Breast epithelium (tissue), 3 donors: Measurements from ENCODE around the gene C3orf49.

Experiments
- CTCF ChIP-seq, 3 donors: fragments of 450-650 bp; IDR thresholded peaks; one replicate each; pipeline ENCODE4 v1.5.1; 2016 to 2017; ENCODE audit warnings: antibody characterized with exemption in 3 of 3, mild to moderate bottlenecking in 3 of 3, moderate library complexity in 3 of 3
- POLR2A ChIP-seq: fragments of 450-650 bp; IDR thresholded peaks from one replicate; pipeline ENCODE4 v1.6.1; 2016; ENCODE audit warnings: antibody characterized with exemption, mild to moderate bottlenecking, moderate library complexity
- POLR2AphosphoS5 ChIP-seq, 3 donors: sonication (generic); formaldehyde crosslinking; IDR thresholded peaks; one replicate each; pipeline ENCODE4 v1.6.1; 2017; ENCODE audit warnings: antibody characterized with exemption in 3 of 3

- no peak for TF ChIP-seq CTCF (IDR thresholded peaks at IDR 0.05)
- TF ChIP-seq POLR2A: no peak
- TF ChIP-seq POLR2AphosphoS5 (IDR thresholded peaks at IDR 0.05): no peak
Observed at GRCh38 chr3:63892773-63893352, 73.8 kb downstream of the C3orf49 start.
